ENCODE measurements around the gene RS1. TPM values are rescaled to one million over a fixed set of nuclear protein-coding genes. Genes with fewer than 3 reads are reported as not detected.

The RS1 gene
- total RNA-seq, 1 experiment from 2014 or later = not detected

GRCh38 chrX:18654875-18655836, 16.8 kb downstream of the RS1 start:
- Mint-ChIP-seq H3K27ac (ENCODE audit: unreplicated experiment) (no peak overlapping the region), H3K9me3 (ENCODE audit: low read depth, unreplicated experiment) (no peaks in the 10 kb centered on the region), H3K27me3 (ENCODE audit: unreplicated experiment) (no peaks in the 10 kb centered on the region), H3K36me3 (ENCODE audit: insufficient read depth, unreplicated experiment) (no peaks in the 10 kb centered on the region), H3K4me3 (ENCODE audit: low read depth, unreplicated experiment) (no peak overlapping the region), H3K4me1 (ENCODE audit: low read depth, unreplicated experiment) (no peaks in the 10 kb centered on the region)
- TF ChIP-seq CTCF (IDR thresholded peaks at IDR 0.05; ENCODE audit: unreplicated experiment) = no peak
- CTCF ChIA-PET = no interaction called here
- no peak for DNase-seq
- intact Hi-C loops (cut with micrococcal nuclease; ENCODE audit: unreplicated experiment) = no loop called here
- no TSS peak for BruUV-seq (replicated peaks)

- Mint-ChIP-seq H3K4me1 (ENCODE audit: low read depth, unreplicated experiment) (no peaks in the 10 kb centered on the region), H3K4me3 (ENCODE audit: low read depth, unreplicated experiment) (no peak overlapping the region), H3K9me3 (ENCODE audit: low read depth, unreplicated experiment) (no peaks in the 10 kb centered on the region), H3K36me3 (ENCODE audit: insufficient read depth, unreplicated experiment) (no peaks in the 10 kb centered on the region), H3K27me3 (ENCODE audit: unreplicated experiment) (no peaks in the 10 kb centered on the region), H3K27ac (ENCODE audit: unreplicated experiment) (no peak overlapping the region)
- no TSS peak for BruUV-seq (replicated peaks)
- no peak for DNase-seq
- CTCF ChIA-PET = no interaction called here
- intact Hi-C loops (cut with micrococcal nuclease; ENCODE audit: unreplicated experiment) = no loop called here
- TF ChIP-seq CTCF (IDR thresholded peaks at IDR 0.05; ENCODE audit: unreplicated experiment) = no peak
These were observed 19.3 kb downstream of the RS1 start for GRCh38 chrX:18652636-18653035.

- Mint-ChIP-seq H3K4me1 (ENCODE audit: low read depth, unreplicated experiment) (no peaks in the 10 kb centered on the region), H3K36me3 (ENCODE audit: insufficient read depth, unreplicated experiment) (no peaks in the 10 kb centered on the region), H3K4me3 (ENCODE audit: low read depth, unreplicated experiment) (no peak overlapping the region), H3K27ac (ENCODE audit: unreplicated experiment) (no peak overlapping the region), H3K27me3 (ENCODE audit: unreplicated experiment) (no peaks in the 10 kb centered on the region), H3K9me3 (ENCODE audit: low read depth, unreplicated experiment) (no peaks in the 10 kb centered on the region)
- no TSS peak for BruUV-seq (replicated peaks)
- TF ChIP-seq CTCF (IDR thresholded peaks at IDR 0.05; ENCODE audit: unreplicated experiment) = no peak
- intact Hi-C loops (cut with micrococcal nuclease; ENCODE audit: unreplicated experiment) = no loop called here
- no peak for DNase-seq
- CTCF ChIA-PET = no interaction called here
These were observed 21.2 kb downstream of the RS1 start for GRCh38 chrX:18650662-18651061.

GRCh38 chrX:18649498-18649951, 22.4 kb downstream of the RS1 start:
- Mint-ChIP-seq H3K4me3 (ENCODE audit: low read depth, unreplicated experiment) (no peak overlapping the region), H3K27me3 (ENCODE audit: unreplicated experiment) (no peaks in the 10 kb centered on the region), H3K9me3 (ENCODE audit: low read depth, unreplicated experiment) (no peaks in the 10 kb centered on the region), H3K27ac (ENCODE audit: unreplicated experiment) (no peak overlapping the region), H3K4me1 (ENCODE audit: low read depth, unreplicated experiment) (no peaks in the 10 kb centered on the region), H3K36me3 (ENCODE audit: insufficient read depth, unreplicated experiment) (no peaks in the 10 kb centered on the region)
- no peak for TF ChIP-seq CTCF (IDR thresholded peaks at IDR 0.05; ENCODE audit: unreplicated experiment)
- intact Hi-C loops (cut with micrococcal nuclease; ENCODE audit: unreplicated experiment) = no loop called here
- CTCF ChIA-PET = interaction anchor here (1.1 kb wide), 1 partner anchor 9 kb away, joined by 3 read pairs; no protein-coding TSS in a partner anchor
- no TSS peak for BruUV-seq (replicated peaks)
- no peak for DNase-seq

Data from Calu3 (cell line).